ENCODE measurements around the gene CASP10.
A peak's percentile ranks its signal among the peaks of the same experiment; 100 is the strongest.
"Not testable (repeated sequence)": the region's sequence is repeated elsewhere in the genome, so short reads cannot be mapped to it uniquely, and the experiment has no call there.

The CASP10 gene

GRCh38 chr2:201156640-201157039 is 26.3 kb upstream of the CASP10 start:
- no peak for DNase-seq

GRCh38 chr2:201157694-201158093 is 25.2 kb upstream of the CASP10 start:
- no peak for DNase-seq

DNA sequence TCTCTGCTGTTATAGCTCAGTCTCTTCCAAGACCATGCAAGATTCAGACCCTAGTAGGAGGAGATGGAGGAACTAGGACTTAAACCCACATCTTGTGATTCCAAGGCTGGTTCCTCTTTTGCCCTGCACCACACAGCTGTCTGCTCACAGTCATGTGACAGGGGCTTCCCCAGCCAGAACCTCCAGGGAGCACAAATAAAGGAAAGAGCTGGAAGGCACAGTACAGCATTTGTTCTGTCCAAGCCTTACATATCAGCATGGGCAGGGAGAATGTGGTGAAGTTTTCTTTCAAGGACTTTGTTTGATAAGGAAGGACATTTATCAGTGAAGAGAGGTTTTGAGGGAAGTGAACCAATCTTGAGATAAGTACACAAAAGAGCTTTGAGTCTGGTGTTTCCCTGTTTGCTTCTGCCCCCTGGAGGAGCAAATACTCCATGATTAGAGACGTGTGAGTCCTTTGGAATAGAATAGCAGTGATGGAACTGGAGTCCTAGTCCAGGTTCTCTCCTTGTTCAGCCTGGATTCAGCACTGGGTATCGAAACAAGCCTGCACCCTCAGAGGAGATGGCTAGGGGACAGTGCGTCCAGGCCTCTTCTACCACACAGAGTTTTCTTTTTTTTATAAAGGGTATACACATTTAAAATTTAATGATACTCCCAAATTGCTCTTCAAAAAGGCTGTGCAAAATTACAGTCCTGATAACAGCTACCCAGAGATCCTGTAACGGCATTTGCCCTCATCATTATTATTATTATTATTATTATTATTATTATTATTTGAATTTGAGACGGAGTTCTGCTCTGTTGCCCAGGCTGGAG is 24.6 kb upstream of the CASP10 start:
- DNase-seq, result peak; percentile 19

DNA sequence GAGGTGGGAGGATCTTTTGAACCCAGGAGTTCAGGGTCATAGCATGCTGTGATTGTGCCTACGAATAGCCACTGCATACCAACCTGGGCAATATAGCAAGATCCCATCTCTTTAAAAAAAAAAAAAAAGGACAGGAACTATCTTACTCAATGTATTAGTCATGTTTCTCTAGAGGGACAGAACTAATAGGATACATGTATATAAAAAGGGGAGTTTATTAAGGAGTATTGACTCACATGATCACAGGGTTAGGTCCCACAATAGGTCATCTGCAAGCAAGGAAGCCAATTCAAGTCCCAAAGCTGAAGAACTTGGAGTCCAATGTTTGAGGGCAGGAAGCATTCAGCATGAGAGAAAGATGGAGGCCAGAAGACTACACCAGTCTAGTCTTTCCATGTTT is 18.8 kb upstream of the CASP10 start:
- DNase-seq, result no peak

DNA sequence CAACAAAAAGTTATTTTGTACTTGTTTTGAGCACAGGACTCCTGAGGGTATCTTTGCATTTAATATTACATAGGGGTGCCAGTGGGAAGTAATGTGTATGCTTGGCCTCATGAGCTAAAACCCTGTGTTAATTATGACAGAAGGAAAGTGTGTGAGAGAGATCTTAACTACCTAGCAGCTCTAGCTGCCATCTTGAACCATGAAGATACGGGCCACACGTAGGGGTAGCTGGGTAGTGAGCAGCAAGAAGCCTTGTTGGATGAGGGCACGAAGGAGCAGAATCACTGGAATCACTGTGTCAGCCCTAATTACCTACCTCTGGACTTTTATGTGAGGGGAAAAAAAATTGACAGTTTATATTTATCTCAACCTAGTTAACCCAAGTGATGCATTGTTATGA is 15.4 kb upstream of the CASP10 start:
- DNase-seq, result no peak

DNA sequence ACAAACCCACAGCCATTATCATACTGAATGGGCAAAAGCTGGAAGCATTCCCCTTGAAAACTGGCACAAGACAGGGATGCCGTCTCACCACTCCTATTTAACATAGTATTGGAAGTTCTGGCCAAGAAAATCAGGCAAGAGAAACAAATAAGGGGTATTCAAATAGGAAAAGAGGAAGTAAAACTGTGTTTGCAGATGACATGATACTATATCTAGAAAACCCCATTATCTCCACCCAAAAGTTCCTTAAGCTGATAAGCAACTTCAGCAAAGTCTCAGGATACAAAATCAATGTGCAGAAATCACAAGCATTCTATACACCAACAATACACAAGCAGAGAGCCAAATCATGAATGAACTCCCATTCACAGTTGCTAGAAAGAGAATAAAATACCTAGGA is 14.4 kb upstream of the CASP10 start:
- not testable (repeated sequence) for DNase-seq

DNA sequence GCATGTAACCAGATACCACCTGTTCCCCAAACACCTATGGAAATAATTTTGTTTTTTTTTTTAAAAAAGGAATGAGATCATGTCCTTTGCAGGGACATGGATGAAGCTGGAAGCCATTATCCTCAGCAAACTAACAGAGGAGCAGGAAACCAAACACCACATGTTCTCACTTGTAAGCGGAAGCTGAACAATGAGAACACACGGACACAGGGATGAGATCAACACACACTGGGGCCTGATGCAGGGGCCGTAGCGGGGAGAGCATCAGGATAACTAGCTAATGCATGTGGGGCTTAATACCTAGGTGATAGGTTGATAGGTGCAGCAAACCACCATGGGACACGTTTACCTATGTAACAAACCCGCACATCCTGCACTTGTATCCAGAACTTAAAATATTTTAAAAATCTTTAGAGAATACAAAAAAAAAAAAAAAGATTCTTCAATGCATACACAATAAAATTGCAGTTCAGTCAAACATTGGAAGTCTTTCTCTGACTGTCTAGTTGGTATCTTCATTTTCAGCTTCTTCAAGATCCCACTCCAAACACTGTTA is 11.6 kb upstream of the CASP10 start:
- DNase-seq, result peak; percentile 14

DNA sequence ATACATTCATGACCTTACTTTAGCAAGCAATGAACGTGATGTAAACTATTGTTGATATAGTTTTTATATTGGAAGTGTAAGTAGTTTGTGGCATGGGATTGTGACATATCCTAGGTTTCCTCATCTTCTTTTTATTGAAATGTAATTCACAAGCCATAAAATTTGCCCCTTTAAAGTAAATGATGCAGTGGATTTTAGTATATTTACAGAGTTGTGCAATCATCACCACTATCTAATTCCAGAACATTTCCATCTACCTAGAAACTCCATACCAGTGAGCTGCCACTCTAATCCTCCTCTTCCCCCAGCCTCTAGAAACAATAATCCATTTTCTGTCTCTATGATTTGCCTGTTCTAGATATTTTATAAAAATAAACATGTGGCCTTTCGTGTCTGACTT is 10.7 kb upstream of the CASP10 start:
- no peak for DNase-seq

GRCh38 chr2:201174687-201175086 is 8.3 kb upstream of the CASP10 start:
- no peak for DNase-seq

- no peak for DNase-seq
Observed at GRCh38 chr2:201176081-201176481, 6.9 kb upstream of the CASP10 start.

DNA sequence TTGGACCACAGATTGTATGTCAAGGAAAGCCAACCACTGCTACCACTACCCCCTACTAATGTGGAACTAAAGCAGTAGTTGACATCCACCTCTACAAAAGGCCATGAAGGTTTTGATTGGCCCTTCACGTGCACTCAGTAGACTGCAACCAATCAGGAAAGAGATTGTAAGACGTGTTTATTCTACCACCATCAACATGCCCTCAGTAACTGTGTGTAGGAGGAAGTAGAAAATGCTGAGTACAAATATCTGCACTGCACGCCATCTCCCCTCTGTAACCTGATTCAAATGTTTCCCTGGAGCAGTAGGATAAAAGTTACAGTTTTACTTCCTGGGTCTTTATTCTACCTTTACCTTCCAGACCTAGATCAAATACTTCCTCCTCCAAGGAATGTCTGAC is 2.9 kb upstream of the CASP10 start:
- no peak for DNase-seq

GRCh38 chr2:201183365-201183727 is 405 bp downstream of the CASP10 start:
- DNase-seq, result no peak

GRCh38 chr2:201183835-201184234 is 894 bp downstream of the CASP10 start:
- not testable (repeated sequence) for DNase-seq

DNA sequence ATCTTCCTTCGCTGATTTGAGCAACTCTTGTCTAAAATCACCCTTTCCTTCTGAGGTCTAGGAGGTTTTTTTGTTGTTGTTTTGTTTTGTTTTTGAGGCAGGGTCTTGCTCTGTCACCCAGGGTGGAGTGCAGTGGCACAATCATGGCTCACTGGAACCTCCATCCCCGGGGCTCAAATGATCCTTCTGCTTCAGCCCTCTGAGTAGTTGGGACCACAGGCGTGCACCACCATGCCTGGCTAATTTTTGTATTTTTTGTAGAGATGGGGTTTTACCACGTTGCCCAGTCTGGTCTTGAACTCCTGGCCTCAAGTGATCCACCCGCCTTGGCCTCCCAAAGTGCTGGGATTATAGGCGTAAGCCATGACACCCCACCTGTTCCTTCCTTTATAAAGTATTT is 1.3 kb downstream of the CASP10 start:
- DNase-seq, result not testable (repeated sequence)

- DNase-seq, result no peak
Observed at GRCh38 chr2:201185863-201186262, 2.9 kb downstream of the CASP10 start.

- DNase-seq, result no peak
Observed at GRCh38 chr2:201186982-201187381, 4.0 kb downstream of the CASP10 start.

DNA sequence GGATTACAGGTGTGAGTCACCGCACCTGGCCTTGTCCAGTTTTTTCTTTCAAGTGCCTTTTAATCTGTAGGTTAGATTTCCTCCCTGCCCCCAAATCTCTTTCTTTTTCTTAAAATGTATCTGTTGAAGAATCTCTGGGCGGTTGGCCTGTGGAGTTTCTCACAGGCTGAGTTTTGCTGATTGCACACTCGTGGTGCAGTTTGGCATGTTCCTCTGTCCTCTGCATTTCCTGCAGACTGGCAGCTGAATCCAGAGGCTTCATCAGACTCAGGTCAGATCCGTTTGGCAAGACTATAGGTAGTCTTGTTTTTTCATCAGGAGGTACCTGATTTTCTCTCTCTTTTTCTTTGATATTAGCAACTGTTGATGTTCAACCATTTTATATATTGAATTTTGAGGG is 5.5 kb downstream of the CASP10 start:
- DNase-seq, result no peak

GRCh38 chr2:201191132-201191875 is 8.4 kb downstream of the CASP10 start:
- DNase-seq, result no peak

DNA sequence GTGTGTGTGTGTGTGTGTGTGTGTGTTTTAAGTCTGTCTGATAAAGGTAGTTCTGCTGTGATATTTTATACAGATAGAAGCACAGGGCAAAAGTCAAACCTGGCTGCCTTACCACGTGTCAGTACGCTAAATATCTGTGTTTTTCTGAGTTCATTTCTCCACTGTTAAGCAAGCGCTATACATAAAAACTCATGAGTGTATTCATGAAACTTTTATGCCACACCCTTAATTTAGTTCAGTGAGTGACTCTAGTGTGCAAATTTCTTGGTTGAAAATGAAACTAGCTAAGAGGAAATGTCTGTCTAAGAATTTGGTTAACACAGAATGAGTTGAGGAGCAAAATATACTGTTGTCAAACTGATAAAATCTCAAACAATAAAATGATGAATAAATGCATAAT is 11.2 kb downstream of the CASP10 start:
- DNase-seq, result no peak

DNA sequence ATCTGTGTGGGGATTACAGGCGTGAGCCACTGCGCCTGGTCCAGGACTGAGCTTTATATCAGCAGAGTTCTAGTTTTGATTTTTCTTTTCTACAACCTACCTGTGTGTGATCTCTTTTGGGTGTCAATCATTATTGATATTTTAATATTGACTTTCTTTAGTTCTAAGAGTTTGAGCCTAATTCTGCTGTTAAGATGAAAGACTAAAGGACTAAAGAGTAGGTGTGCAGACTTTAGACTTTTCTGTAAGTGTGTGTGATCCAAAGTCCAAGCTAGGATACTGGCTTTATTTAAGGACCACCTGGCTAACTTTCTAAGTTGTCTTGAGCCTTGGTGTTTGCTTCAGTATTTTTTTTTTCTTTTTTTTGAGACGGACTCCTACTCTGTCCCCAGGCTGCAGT is 12.4 kb downstream of the CASP10 start:
- no peak for DNase-seq

DNA sequence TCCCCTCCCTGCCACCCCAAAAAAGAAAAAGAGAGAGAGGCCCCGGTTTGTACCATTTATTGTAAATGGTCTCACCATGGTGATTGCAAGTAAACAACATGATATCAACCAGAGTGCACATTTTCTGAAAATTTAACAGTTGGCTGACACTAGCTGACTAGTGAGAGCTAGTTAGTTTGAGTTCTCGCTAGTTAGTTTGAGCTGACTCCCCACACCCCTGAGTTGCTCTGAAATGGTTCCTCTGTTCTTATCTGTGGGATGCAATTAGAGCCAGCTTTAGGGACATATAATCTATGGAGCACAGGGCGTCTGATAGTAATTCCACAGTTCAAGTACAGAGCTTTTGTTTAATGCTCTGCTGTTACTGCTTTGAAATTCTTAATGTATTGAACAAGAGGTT is 13.1 kb downstream of the CASP10 start:
- no peak for DNase-seq

GRCh38 chr2:201196803-201197202 is 13.9 kb downstream of the CASP10 start:
- no peak for DNase-seq

DNA sequence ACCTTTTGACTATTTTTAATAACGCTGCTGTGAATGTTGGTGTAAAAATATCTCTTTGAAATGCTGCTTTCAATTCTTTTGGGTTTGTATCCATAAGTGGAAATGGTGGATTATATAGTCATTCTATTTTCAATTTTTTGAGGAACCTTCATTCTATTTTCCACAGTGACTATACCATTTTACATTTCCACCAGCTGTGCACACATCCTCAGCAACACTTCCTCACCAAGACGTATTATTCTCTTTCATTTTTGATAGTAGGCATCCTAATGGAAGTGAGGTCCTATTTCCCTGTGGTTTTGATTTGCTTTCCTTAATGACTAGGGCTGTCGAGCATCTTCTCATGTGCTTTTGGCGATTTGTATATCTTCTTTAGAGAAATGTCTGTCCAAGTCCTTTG is 14.8 kb downstream of the CASP10 start:
- DNase-seq, result no peak

DNA sequence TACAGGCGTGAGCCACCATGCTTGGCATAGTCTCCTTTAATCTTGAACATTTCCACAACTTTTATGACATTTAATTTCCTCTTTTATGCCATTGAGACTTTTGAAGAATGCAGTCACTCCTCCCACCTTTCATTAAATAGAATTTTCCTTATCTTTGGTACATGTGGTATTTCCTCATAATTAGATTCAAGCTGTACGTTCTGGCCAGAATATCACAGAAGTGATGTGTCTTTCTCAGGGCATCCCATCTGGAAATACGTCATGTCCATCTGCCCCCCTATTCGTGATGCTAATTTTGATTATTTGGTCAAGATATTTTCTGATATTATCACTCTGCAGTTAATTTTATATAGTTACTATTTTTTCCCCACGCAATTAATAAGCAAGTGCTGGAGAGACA is 16.9 kb downstream of the CASP10 start:
- DNase-seq, result no peak
